Right ventricle myocardium inferior (tissue), 1 donor: ENCODE measurements around the gene PLEKHA6. TPM values are rescaled to one million over a fixed set of nuclear protein-coding genes. Genes with fewer than 3 reads are reported as not detected.

ENCODE experiments used
- ATAC-seq: fragments of 200-7000 bp; cut with Tn5 transposase; one replicate; pipeline ENCODE4 v1.9.1; 2020; ENCODE audit warnings: mild to moderate bottlenecking, moderate library complexity
- DNase-seq: peaks from one replicate; pipeline ENCODE4 v3.0.0; 2021; ENCODE audit errors: missing footprints
- intact Hi-C: fragments of 100-400 bp; cut with DNase I; formaldehyde crosslinking; loops from one replicate; pipeline ENCODE4 v1.11.0; 2022
- total RNA-seq: library from RNA; stranded (reverse); fragmentation: NEBNext Ultra II Directional; extraction: Animal tissue kit (Norgen Biotek cat#: 25700); gene quantifications from one replicate; pipeline ENCODE4 v1.2.1, GENCODE V29; 2021
- donor health status: DM: no; HTN: yes; CAD: no; lungs with severe emphysema.

Gene PLEKHA6
- total RNA-seq, 1 donor from 2014 or later, result 18.7 TPM

GRCh38 chr1:204192046-204192445 lies 167.7 kb downstream of the PLEKHA6 start:
- intact Hi-C loops, result no loop called here
- no peak for ATAC-seq
- no peak for DNase-seq

GRCh38 chr1:204191456-204191855 lies 168.3 kb downstream of the PLEKHA6 start:
- DNase-seq (no peak), ATAC-seq (no peak)
- intact Hi-C loops, result no loop called here

- intact Hi-C loops, result no loop called here
- ATAC-seq (peak; percentile 60), DNase-seq (no peak)
These were observed 169.2 kb downstream of the PLEKHA6 start for GRCh38 chr1:204190212-204191211.

DNA sequence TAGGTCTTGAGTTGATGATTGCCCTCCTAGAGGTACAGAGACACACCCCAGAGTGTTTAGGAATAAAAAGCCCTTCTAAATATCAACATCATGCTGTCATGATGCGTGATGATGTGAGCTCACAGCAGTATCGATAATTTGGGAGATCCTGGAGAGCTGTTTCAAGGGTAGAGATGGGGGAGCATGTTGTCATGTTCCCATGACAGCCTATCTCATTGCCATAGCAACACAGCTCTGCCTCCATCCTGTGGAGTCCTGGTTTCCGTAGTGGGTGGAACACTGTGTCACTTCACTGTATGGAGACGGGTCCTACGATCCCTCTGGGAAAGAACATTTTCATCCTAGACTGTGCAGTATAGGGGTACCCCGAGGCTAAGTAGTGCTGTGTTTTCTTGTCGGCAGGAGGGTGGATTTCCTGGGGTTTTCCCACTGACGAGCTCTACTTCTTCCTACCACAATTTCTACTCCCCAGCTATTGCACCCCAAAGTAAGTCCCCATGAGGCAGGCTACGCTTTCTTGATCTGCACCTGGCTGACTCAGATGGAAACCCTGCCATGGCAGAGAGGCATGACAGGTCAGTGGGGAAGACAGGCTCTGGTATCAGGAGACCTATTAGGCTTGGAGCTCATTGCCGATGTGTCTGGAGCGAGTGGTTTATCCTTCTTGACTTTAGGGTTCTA lies 170.6 kb downstream of the PLEKHA6 start:
- ATAC-seq (no peak), DNase-seq (no peak)
- intact Hi-C loops, result no loop called here

DNA sequence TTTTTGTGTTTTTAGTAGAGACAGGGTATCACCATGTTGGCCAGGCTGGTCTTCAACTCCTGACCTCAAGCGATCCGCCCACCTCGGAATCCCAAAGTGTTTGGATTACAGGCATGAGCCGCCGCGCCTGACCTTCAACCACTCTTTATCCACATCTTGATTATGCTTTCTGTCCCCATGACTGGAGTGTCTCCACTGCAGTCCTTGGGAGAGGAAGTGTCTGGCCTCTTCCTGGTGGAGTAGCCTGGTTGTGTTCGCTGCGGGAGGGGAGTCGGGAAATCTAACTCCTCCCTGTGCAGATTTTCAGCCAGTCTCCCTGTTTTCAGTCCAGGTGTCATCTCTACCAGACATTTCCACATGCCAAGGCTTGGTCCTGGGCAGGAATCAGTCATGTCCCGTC lies 173.1 kb downstream of the PLEKHA6 start:
- DNase-seq (no peak), ATAC-seq (no peak)
- intact Hi-C loops, result no loop called here

- DNase-seq (no peak), ATAC-seq (no peak)
- intact Hi-C loops, result no loop called here
These were observed 178.6 kb downstream of the PLEKHA6 start for GRCh38 chr1:204181116-204181515.

DNA sequence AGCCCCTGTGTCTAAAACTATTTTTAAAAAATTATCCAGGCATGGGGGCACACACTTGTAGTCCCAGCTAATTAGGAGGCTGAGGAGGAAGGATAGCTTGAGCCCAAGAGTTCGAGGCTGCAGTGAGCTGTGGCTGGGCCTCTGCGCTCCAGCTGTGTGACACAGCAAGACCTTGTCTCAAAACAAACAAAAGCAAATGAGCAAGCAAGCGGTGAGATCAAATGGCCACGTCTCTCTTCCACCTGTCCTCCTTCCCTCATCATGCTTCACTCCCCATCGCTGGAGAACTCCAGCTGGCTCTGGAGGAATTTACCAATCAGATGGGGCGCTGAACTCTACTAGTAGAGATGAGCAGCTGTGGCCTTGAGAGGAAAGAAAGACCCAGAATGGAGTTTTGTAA lies 179.6 kb downstream of the PLEKHA6 start:
- DNase-seq (no peak), ATAC-seq (no peak)
- intact Hi-C loops, result no loop called here

- DNase-seq (peak; percentile 39), ATAC-seq (no peak)
- intact Hi-C loops, result no loop called here
These were observed 181.0 kb downstream of the PLEKHA6 start for GRCh38 chr1:204178487-204179281.

- ATAC-seq (no peak), DNase-seq (peak; percentile 25)
- intact Hi-C loops, result no loop called here
These were observed 182.6 kb downstream of the PLEKHA6 start for GRCh38 chr1:204177133-204177532.

DNA sequence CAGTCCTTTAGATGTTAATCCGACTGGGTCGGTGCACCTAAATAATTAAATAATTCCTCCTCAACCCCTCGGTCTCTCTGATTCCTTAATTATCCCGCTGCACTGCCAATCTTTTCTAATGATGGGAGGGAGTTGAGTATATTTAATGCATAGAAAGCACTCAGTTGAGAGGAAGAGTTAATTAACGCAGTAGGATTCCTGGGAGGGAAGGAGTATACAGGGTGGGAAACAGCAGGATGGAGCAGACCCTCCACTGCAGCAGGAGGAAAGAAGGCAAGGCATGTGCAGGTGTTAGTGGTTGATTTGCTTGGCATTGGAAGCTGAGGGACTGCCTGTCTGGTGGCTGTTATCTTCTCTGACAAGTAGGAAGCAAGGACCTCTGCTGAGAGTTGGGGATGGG lies 183.7 kb downstream of the PLEKHA6 start:
- intact Hi-C loops, result no loop called here
- ATAC-seq (no peak), DNase-seq (no peak)

DNA sequence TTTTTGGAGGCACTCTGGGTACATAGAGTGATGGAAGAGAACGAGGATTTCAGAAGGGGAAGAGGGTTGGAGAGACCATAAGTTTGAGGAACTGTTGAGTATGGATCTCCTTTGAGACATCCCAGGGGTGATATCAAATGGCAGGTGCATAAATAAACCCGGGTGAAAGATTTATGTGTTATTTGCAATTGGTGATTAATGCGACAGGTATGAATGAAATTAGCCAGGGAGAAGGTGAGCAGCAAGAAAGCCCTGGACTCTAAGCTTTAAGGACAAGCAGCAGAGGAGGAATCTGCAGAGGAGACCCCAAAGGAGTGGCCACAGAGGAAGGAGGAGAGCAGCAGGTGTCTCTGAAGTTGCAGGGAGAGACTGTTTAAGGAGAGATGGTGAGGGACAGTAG lies 184.8 kb downstream of the PLEKHA6 start:
- intact Hi-C loops, result no loop called here
- DNase-seq, result peak; percentile 1
- no peak for ATAC-seq

DNA sequence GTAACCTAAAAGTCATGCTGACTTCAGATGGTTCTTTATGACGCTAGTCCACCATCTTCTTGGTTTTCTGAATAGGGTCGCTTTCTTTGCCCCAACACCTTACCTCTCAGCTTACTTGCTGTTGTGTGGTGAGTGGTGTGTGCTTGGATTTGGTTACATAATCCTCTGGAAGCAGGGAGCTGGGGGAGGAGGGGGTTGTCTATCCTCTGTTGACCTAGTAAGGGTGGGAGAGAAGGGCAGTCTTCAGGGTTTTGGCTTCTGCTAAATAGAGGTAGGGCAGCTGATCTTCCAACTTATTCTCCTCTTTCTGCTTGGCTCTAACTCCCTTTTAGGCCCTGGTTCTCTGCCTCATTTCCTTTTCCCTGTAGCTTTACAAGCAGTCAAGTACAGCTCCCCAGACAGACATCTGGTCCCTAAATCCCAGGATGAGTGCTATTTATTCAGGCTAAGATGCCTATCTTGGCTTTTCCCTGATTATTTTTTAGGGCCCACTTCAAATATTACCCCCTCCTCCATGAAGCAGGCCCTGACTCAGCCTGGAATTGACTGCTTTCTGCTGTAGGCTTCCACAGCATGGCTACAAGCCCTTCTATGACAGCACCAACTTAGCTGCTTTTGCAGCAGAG lies 187.2 kb downstream of the PLEKHA6 start:
- no peak for DNase-seq
- no peak for ATAC-seq
- intact Hi-C loops, result no loop called here

- ATAC-seq, result no peak
- intact Hi-C loops, result no loop called here
These were observed 188.0 kb downstream of the PLEKHA6 start for GRCh38 chr1:204171751-204172178.

GRCh38 chr1:204170494-204171155 lies 189.1 kb downstream of the PLEKHA6 start:
- ATAC-seq (no peak), DNase-seq (no peak)
- intact Hi-C loops, result no loop called here

More at GRCh38 chr1:204171751-204172178, 188.0 kb downstream of the PLEKHA6 start:
- no peak for DNase-seq

GRCh38 chr1:204169858-204170257 lies 189.9 kb downstream of the PLEKHA6 start:
- ATAC-seq (no peak), DNase-seq (no peak)
- intact Hi-C loops, result no loop called here
